OCI-LY7 (cell line): ENCODE data around the gene PFKP.

Experiments
- EZH2phosphoT487 ChIP-seq: fragments of 200-600 bp; sonication (generic); IDR thresholded peaks from 2 replicates; pipeline ENCODE4 v1.6.1; 2018; ENCODE audit warnings: low read depth, borderline replicate concordance, mild to moderate bottlenecking, mixed run types, antibody characterized with exemption, low read length, moderate library complexity, mixed read lengths
- TF ChIP-seq, protein P1 (sequence below): fragments of 200-600 bp; sonication (generic); conservative IDR thresholded peaks from 2 replicates; pipeline ENCODE4 v1.5.1; 2014; ENCODE audit warnings: mild to moderate bottlenecking, antibody characterized with exemption, low read length, moderate library complexity, mixed read lengths

DNA sequence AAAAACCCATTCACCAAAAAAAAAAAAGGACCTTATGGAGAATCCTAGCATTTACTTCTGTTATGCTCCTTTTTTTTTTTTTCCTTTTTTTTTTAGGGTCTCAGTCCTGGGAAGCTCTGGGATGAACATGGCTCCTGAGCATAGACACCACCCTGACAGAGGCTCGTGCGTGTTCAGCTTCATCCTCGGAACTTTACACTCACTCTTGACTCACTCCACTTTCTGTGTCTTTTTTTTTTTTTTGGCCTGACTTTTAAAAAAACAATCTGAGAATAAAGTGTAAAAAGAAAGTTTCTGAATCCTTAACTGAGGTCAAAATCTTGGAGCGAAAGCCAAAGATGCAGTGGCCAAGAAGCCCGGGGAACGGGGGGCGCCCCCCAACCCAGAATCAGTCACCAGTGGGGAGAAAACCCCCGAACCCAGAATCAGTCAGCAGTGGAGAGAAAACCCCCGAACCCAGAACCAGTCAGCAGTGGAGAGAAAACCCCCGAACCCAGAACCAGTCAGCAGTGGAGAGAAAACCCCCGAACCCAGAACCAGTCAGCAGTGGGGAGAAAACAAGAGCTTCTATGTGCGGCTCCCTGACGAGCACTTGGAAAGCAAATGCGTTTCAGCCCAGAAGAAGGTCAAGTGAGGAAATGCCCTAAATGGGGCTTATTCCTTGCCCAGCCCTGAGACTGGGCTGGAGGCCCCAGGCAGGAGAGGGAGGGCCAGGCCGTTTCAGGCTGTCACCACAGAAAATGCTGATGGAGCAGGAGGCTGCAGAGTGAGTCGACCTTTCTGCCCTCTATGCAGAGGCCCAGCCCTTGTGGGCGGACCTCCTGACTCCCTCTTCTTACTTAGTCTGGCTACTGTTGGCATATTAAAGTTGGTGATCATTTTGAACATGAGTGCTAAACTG lies 19.0 kb upstream of the PFKP start:
- TF ChIP-seq, protein P1, sequence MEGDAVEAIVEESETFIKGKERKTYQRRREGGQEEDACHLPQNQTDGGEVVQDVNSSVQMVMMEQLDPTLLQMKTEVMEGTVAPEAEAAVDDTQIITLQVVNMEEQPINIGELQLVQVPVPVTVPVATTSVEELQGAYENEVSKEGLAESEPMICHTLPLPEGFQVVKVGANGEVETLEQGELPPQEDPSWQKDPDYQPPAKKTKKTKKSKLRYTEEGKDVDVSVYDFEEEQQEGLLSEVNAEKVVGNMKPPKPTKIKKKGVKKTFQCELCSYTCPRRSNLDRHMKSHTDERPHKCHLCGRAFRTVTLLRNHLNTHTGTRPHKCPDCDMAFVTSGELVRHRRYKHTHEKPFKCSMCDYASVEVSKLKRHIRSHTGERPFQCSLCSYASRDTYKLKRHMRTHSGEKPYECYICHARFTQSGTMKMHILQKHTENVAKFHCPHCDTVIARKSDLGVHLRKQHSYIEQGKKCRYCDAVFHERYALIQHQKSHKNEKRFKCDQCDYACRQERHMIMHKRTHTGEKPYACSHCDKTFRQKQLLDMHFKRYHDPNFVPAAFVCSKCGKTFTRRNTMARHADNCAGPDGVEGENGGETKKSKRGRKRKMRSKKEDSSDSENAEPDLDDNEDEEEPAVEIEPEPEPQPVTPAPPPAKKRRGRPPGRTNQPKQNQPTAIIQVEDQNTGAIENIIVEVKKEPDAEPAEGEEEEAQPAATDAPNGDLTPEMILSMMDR: no peak
- no peak for TF ChIP-seq EZH2phosphoT487
